Activated CD8-positive, alpha-beta T cell treated with anti-CD3 and anti-CD28 coated beads, Interleukin-2, amount 10 ng/mL, durations not matched to agents 7 days and 5 days (primary cell): ENCODE measurements around the gene SLX9. TPM values are rescaled to one million over a fixed set of nuclear protein-coding genes. Genes with fewer than 3 reads are reported as not detected.

Source experiments
- ATAC-seq: fragments of 150-1000 bp; cut with Tn5 transposase; one replicate; pipeline ENCODE4 v1.10.0; 2021; ENCODE audit warnings: moderate library complexity
- CTCF ChIA-PET: fragments of 350-600 bp; sonication (Branson Sonifier 250); formaldehyde crosslinking; loops from one replicate; lab custom pipeline; 2021; ENCODE audit warnings: antibody characterized with exemption; lab: Charles Lee
- POLR2A ChIA-PET: fragments of 350-600 bp; sonication (Branson Sonifier 250); formaldehyde crosslinking; loops from one replicate; lab custom pipeline; 2021; ENCODE audit warnings: antibody characterized with exemption; lab: Charles Lee
- DNase-seq: peaks from one replicate; pipeline ENCODE4 v3.0.0-alpha.2; 2020
- H3K27ac Mint-ChIP-seq: one replicate; pipeline ENCODE4 v1.8.0; 2021; ENCODE audit warnings: mild to moderate bottlenecking, mixed read lengths
- H3K27me3 Mint-ChIP-seq: one replicate; pipeline ENCODE4 v1.8.0; 2021; ENCODE audit warnings: low read depth, mixed read lengths
- H3K36me3 Mint-ChIP-seq: one replicate; pipeline ENCODE4 v1.8.0; 2021; ENCODE audit warnings: low read depth, mixed read lengths
- H3K4me1 Mint-ChIP-seq: one replicate; pipeline ENCODE4 v1.8.0; 2021; ENCODE audit warnings: low read depth, mixed read lengths
- H3K4me3 Mint-ChIP-seq: one replicate; pipeline ENCODE4 v1.8.0; 2021; ENCODE audit warnings: mild to moderate bottlenecking, mixed read lengths
- H3K9me3 Mint-ChIP-seq: one replicate; pipeline ENCODE4 v1.8.0; 2022; ENCODE audit warnings: mixed read lengths; ENCODE audit not compliant: insufficient read depth
- total RNA-seq, 2 experiments: library from RNA; stranded (reverse); gene quantifications; one replicate each; pipeline ENCODE4 v1.2.3, GENCODE V29; 2021

The SLX9 gene
- total RNA-seq, 2 experiments from 2014 or later = 56.6 to 60.4 TPM

GRCh38 chr21:44943686-44944550 is 4.1 kb downstream of the SLX9 start:
- no peaks in the 10 kb centered on the region for H3K9me3 Mint-ChIP-seq
- no peak overlapping the region for H3K4me3 Mint-ChIP-seq
- H3K27me3 Mint-ChIP-seq = no peaks in the 10 kb centered on the region
- ChIA-PET CTCF (interaction anchor here (0.7 to 14.2 kb wide), 6 partner anchors 17 to 209 kb away, joined by 3 to 187 read pairs (median 6); no protein-coding TSS in a partner anchor), POLR2A (no interaction called here)
- no peak for DNase-seq
- H3K4me1 Mint-ChIP-seq = peaks cover 47% of the 10 kb centered on the region
- no peak overlapping the region for H3K27ac Mint-ChIP-seq
- H3K36me3 Mint-ChIP-seq = peaks cover 27% of the 10 kb centered on the region
- no peak for ATAC-seq

GRCh38 chr21:44944596-44944995 is 4.8 kb downstream of the SLX9 start:
- H3K36me3 Mint-ChIP-seq = peaks cover 28% of the 10 kb centered on the region
- ChIA-PET CTCF (interaction anchor here (0.6 to 14.2 kb wide), 7 partner anchors 17 to 209 kb away, joined by 3 to 187 read pairs (median 4); no protein-coding TSS in a partner anchor), POLR2A (no interaction called here)
- no peaks in the 10 kb centered on the region for H3K27me3 Mint-ChIP-seq
- peaks cover 44% of the 10 kb centered on the region for H3K4me1 Mint-ChIP-seq
- no peak for ATAC-seq
- no peaks in the 10 kb centered on the region for H3K9me3 Mint-ChIP-seq
- no peak for DNase-seq
- no peak overlapping the region for H3K4me3 Mint-ChIP-seq
- H3K27ac Mint-ChIP-seq = no peak overlapping the region

- ATAC-seq = no peak
- H3K36me3 Mint-ChIP-seq = peaks cover 38% of the 10 kb centered on the region
- H3K4me1 Mint-ChIP-seq = peaks cover 36% of the 10 kb centered on the region
- ChIA-PET POLR2A (no interaction called here), CTCF (interaction anchor here (1.4 to 14.2 kb wide), 3 partner anchors 145 to 190 kb away, joined by 4 to 187 read pairs (median 154); partner anchors contain the start of gene UBE2G2)
- H3K27me3 Mint-ChIP-seq = no peaks in the 10 kb centered on the region
- H3K27ac Mint-ChIP-seq = no peak overlapping the region
- no peak overlapping the region for H3K4me3 Mint-ChIP-seq
- DNase-seq = no peak
- no peaks in the 10 kb centered on the region for H3K9me3 Mint-ChIP-seq
Observed at GRCh38 chr21:44946254-44947041, 6.6 kb downstream of the SLX9 start.

- CTCF ChIA-PET = interaction anchor here (1.4 to 14.2 kb wide), 3 partner anchors 17 to 190 kb away, joined by 3 to 187 read pairs (median 154); no protein-coding TSS in a partner anchor
- DNase-seq = no peak
- POLR2A ChIA-PET = no interaction called here
- no peak for ATAC-seq
- H3K4me3 Mint-ChIP-seq = no peak overlapping the region
- no peaks in the 10 kb centered on the region for H3K9me3 Mint-ChIP-seq
- H3K27ac Mint-ChIP-seq = no peak overlapping the region
- H3K36me3 Mint-ChIP-seq = peaks cover 37% of the 10 kb centered on the region
- peaks cover 28% of the 10 kb centered on the region for H3K4me1 Mint-ChIP-seq
- H3K27me3 Mint-ChIP-seq = no peaks in the 10 kb centered on the region
Observed at GRCh38 chr21:44947111-44947929, 7.5 kb downstream of the SLX9 start.

GRCh38 chr21:44947930-44948331 is 8.1 kb downstream of the SLX9 start:
- Mint-ChIP-seq H3K27ac (no peak overlapping the region), H3K4me3 (no peak overlapping the region), H3K27me3 (no peaks in the 10 kb centered on the region), H3K9me3 (no peaks in the 10 kb centered on the region), H3K4me1 (peaks cover 22% of the 10 kb centered on the region), H3K36me3 (peaks cover 33% of the 10 kb centered on the region)
- POLR2A ChIA-PET = interaction anchor here (1.2 kb wide), 1 partner anchor 181 kb away, joined by 4 read pairs; no protein-coding TSS in a partner anchor
- CTCF ChIA-PET = interaction anchor here (1.0 to 14.2 kb wide), 4 partner anchors 16 to 189 kb away, joined by 3 to 187 read pairs (median 78); no protein-coding TSS in a partner anchor
- ATAC-seq (no peak), DNase-seq (no peak)

GRCh38 chr21:44948426-44949120 is 8.7 kb downstream of the SLX9 start:
- Mint-ChIP-seq H3K4me3 (no peak overlapping the region), H3K4me1 (peaks cover 15% of the 10 kb centered on the region), H3K36me3 (peaks cover 30% of the 10 kb centered on the region), H3K27ac (no peak overlapping the region), H3K27me3 (no peaks in the 10 kb centered on the region), H3K9me3 (no peaks in the 10 kb centered on the region)
- POLR2A ChIA-PET = interaction anchor here (1.2 kb wide), 1 partner anchor 181 kb away, joined by 4 read pairs; no protein-coding TSS in a partner anchor
- ATAC-seq (no peak), DNase-seq (no peak)
- CTCF ChIA-PET = interaction anchor here (1.0 to 14.2 kb wide), 4 partner anchors 15 to 188 kb away, joined by 3 to 187 read pairs (median 78); no protein-coding TSS in a partner anchor

- Mint-ChIP-seq H3K36me3 (peaks cover 28% of the 10 kb centered on the region), H3K27me3 (no peaks in the 10 kb centered on the region), H3K9me3 (no peaks in the 10 kb centered on the region), H3K4me3 (no peak overlapping the region), H3K27ac (no peak overlapping the region), H3K4me1 (peaks cover 10% of the 10 kb centered on the region)
- ATAC-seq = peak; percentile 8
- ChIA-PET POLR2A (interaction anchor here (0.6 to 1.2 kb wide), 2 partner anchors 14 to 180 kb away, joined by 3 to 4 read pairs; no protein-coding TSS in a partner anchor), CTCF (interaction anchor here (0.6 to 14.2 kb wide), 13 partner anchors 9 to 191 kb away, joined by 3 to 187 read pairs (median 6); partner anchors contain the start of gene SLX9)
- no peak for DNase-seq
Observed at GRCh38 chr21:44949161-44949778, 9.4 kb downstream of the SLX9 start.

GRCh38 chr21:44949779-44950198 is 10.0 kb downstream of the SLX9 start:
- Mint-ChIP-seq H3K4me1 (peaks cover 9% of the 10 kb centered on the region), H3K9me3 (no peaks in the 10 kb centered on the region), H3K36me3 (peaks cover 25% of the 10 kb centered on the region), H3K27ac (no peak overlapping the region), H3K4me3 (no peak overlapping the region), H3K27me3 (no peaks in the 10 kb centered on the region)
- ATAC-seq = peak; percentile 92
- DNase-seq = peak; percentile 87
- POLR2A ChIA-PET = interaction anchor here (0.6 kb wide), 1 partner anchor 14 kb away, joined by 3 read pairs; no protein-coding TSS in a partner anchor
- CTCF ChIA-PET = interaction anchor here (0.6 to 14.2 kb wide), 20 partner anchors 9 to 335 kb away, joined by 3 to 187 read pairs (median 4); partner anchors contain the start of genes PTTG1IP and SLX9

GRCh38 chr21:44950351-44950750 is 10.5 kb downstream of the SLX9 start:
- ChIA-PET POLR2A (no interaction called here), CTCF (interaction anchor here (0.6 to 14.2 kb wide), 20 partner anchors 8 to 334 kb away, joined by 3 to 187 read pairs (median 4); partner anchors contain the start of genes PTTG1IP and SLX9)
- peaks cover 8% of the 10 kb centered on the region for H3K4me1 Mint-ChIP-seq
- H3K27me3 Mint-ChIP-seq = no peaks in the 10 kb centered on the region
- DNase-seq (no peak), ATAC-seq (no peak)
- H3K4me3 Mint-ChIP-seq = no peak overlapping the region
- H3K9me3 Mint-ChIP-seq = no peaks in the 10 kb centered on the region
- H3K27ac Mint-ChIP-seq = no peak overlapping the region
- peaks cover 23% of the 10 kb centered on the region for H3K36me3 Mint-ChIP-seq
